ENCODE data around the gene PLA2G4A. TPM values are rescaled to one million over a fixed set of nuclear protein-coding genes. Genes with fewer than 3 reads are reported as not detected.

Gene PLA2G4A
- total and polyA plus RNA-seq, 2 donors (not counting 1 experiment from before 2014, with no cell fraction given), result 0.15 TPM; not detected in 1

- H3K4me2 ChIP-seq (replicated peaks; ENCODE audit: low read depth, low read length, poor library complexity, severe bottlenecking), result no peak overlapping the region
- H3K36me3 ChIP-seq (replicated peaks in 1 of 2; ENCODE audit: control extremely low read depth in 1 of 2, control insufficient read depth in 1 of 2, extremely low read depth in 1 of 2, insufficient read depth in 2 of 2, low read length in 1 of 2), result no peaks in the 10 kb centered on the region
- TF ChIP-seq CTCF (IDR thresholded peaks at IDR 0.05), result no peak
- no peak for TF ChIP-seq EZH2 (IDR thresholded peaks at IDR 0.05; ENCODE audit: borderline replicate concordance, insufficient read depth, low read depth, low read length, poor library complexity, severe bottlenecking)
- ATAC-seq (ENCODE audit: low read depth) (no peak), DNase-seq (no peak)
- Mint-ChIP-seq H3K9me3 (ENCODE audit: insufficient read depth) (no peaks in the 10 kb centered on the region), H3K27ac (no peak overlapping the region), H3K4me3 (no peak overlapping the region), H3K4me1 (no peaks in the 10 kb centered on the region), H3K27me3 (no peaks in the 10 kb centered on the region)
- no peak overlapping the region for H2AFZ ChIP-seq (ENCODE audit: insufficient read depth, low read depth, low read length, poor library complexity, severe bottlenecking)
- ChIA-PET CTCF (no interaction called here), POLR2A (no interaction called here)
- H3K9ac ChIP-seq (ENCODE audit: low read length), result no peak overlapping the region
- H3K79me2 ChIP-seq (ENCODE audit: control insufficient read depth, insufficient read depth, low read length), result no peaks in the 10 kb centered on the region
- no peaks in the 10 kb centered on the region for H3K4me1 ChIP-seq (ENCODE audit: control insufficient read depth in 2 of 2, insufficient read depth in 2 of 2, low read length in 2 of 2)
- no peaks in the 10 kb centered on the region for H4K20me1 ChIP-seq (ENCODE audit: control insufficient read depth, insufficient read depth, low read length, poor library complexity, severe bottlenecking)
- no peaks in the 10 kb centered on the region for H3K9me3 ChIP-seq (ENCODE audit: control extremely low read depth in 1 of 3, control insufficient read depth in 2 of 3, insufficient read depth in 1 of 3, low read length in 2 of 3)
- no peaks in the 10 kb centered on the region for H3K27me3 ChIP-seq (replicated peaks in 1 of 4; ENCODE audit: control extremely low read depth in 1 of 4, control insufficient read depth in 3 of 4, insufficient read depth in 4 of 4, low read length in 3 of 4)
- no peak overlapping the region for H3K4me3 ChIP-seq (ENCODE audit: control extremely low read depth in 1 of 5, extremely low read depth in 1 of 5, insufficient read depth in 1 of 5, low read depth in 2 of 5, low read length in 4 of 5)
- intact Hi-C loops (cut with micrococcal nuclease), result no loop called here
- no CpG with 5 or more reads among the region's 2 CpGs for WGBS (ENCODE audit: insufficient coverage)
- no peak overlapping the region for H3K27ac ChIP-seq (ENCODE audit: low read length in 2 of 2)
Measured at GRCh38 chr1:186930238-186930637, 101.5 kb downstream of the PLA2G4A start.

- no peak overlapping the region for H2AFZ ChIP-seq (ENCODE audit: insufficient read depth, low read depth, low read length, poor library complexity, severe bottlenecking)
- ATAC-seq (ENCODE audit: low read depth) (no peak), DNase-seq (no peak)
- no peak overlapping the region for H3K4me3 Mint-ChIP-seq
- no peak overlapping the region for H3K4me3 ChIP-seq (ENCODE audit: control extremely low read depth in 1 of 5, extremely low read depth in 1 of 5, insufficient read depth in 1 of 5, low read depth in 2 of 5, low read length in 4 of 5)
- H3K9me3 ChIP-seq (ENCODE audit: control extremely low read depth in 1 of 3, control insufficient read depth in 2 of 3, insufficient read depth in 1 of 3, low read length in 2 of 3), result no peaks in the 10 kb centered on the region
- H3K27me3 ChIP-seq (replicated peaks in 1 of 4; ENCODE audit: control extremely low read depth in 1 of 4, control insufficient read depth in 3 of 4, insufficient read depth in 4 of 4, low read length in 3 of 4), result no peaks in the 10 kb centered on the region
- POLR2A ChIA-PET, result no interaction called here
- TF ChIP-seq CTCF (IDR thresholded peaks at IDR 0.05) (no peak), EZH2 (IDR thresholded peaks at IDR 0.05; ENCODE audit: borderline replicate concordance, insufficient read depth, low read depth, low read length, poor library complexity, severe bottlenecking) (no peak)
- no peaks in the 10 kb centered on the region for H3K4me1 ChIP-seq (ENCODE audit: control insufficient read depth in 2 of 2, insufficient read depth in 2 of 2, low read length in 2 of 2)
- H3K9me3 Mint-ChIP-seq (ENCODE audit: insufficient read depth), result no peaks in the 10 kb centered on the region
- no peak overlapping the region for H3K27ac ChIP-seq (ENCODE audit: low read length in 2 of 2)
- no peaks in the 10 kb centered on the region for H3K36me3 ChIP-seq (replicated peaks in 1 of 2; ENCODE audit: control extremely low read depth in 1 of 2, control insufficient read depth in 1 of 2, extremely low read depth in 1 of 2, insufficient read depth in 2 of 2, low read length in 1 of 2)
- H3K4me2 ChIP-seq (replicated peaks; ENCODE audit: low read depth, low read length, poor library complexity, severe bottlenecking), result no peak overlapping the region
- no peaks in the 10 kb centered on the region for H4K20me1 ChIP-seq (ENCODE audit: control insufficient read depth, insufficient read depth, low read length, poor library complexity, severe bottlenecking)
- H3K27ac Mint-ChIP-seq, result no peak overlapping the region
- no peaks in the 10 kb centered on the region for H3K79me2 ChIP-seq (ENCODE audit: control insufficient read depth, insufficient read depth, low read length)
- no peak overlapping the region for H3K9ac ChIP-seq (ENCODE audit: low read length)
- no peaks in the 10 kb centered on the region for H3K27me3 Mint-ChIP-seq
- WGBS (ENCODE audit: insufficient coverage), result no CpG with 5 or more reads among the region's 3 CpGs
- intact Hi-C loops (cut with micrococcal nuclease), result no loop called here
- no peaks in the 10 kb centered on the region for H3K4me1 Mint-ChIP-seq
- CTCF ChIA-PET, result interaction anchor here (0.7 kb wide), 1 partner anchor 395 kb away, joined by 4 read pairs; no protein-coding TSS in a partner anchor
Measured at GRCh38 chr1:186937016-186937670, 108.4 kb downstream of the PLA2G4A start.

Data from B cell (primary cell).